ENCODE results near the gene CFAP100. TPM values are rescaled to one million over a fixed set of nuclear protein-coding genes. Genes with fewer than 3 reads are reported as not detected.

CFAP100 gene
- not detected in 2 replicates for total RNA-seq (2014; rRNA removed; shearing (Covaris generic))

- no peak for DNase-seq (ENCODE audit: low read depth)
Observed at GRCh38 chr3:126394179-126394976, at the start of gene CFAP100. TSS of gene CFAP100 (plus strand) at chr3:126394909. CDS start at chr3:126396001, 1,092 bp downstream.

- no peak for DNase-seq (ENCODE audit: low read depth)
Observed at GRCh38 chr3:126345231-126345630, 49.5 kb upstream of the CFAP100 start.

- DNase-seq (ENCODE audit: low read depth): no peak
Observed at GRCh38 chr3:126345641-126346460, 48.9 kb upstream of the CFAP100 start.

GRCh38 chr3:126346466-126346865 lies 48.2 kb upstream of the CFAP100 start:
- no peak for DNase-seq (ENCODE audit: low read depth)

GRCh38 chr3:126347543-126348161 lies 47.1 kb upstream of the CFAP100 start:
- no peak for DNase-seq (ENCODE audit: low read depth)

- DNase-seq (ENCODE audit: low read depth): no peak
Observed at GRCh38 chr3:126348308-126348920, 46.3 kb upstream of the CFAP100 start.

GRCh38 chr3:126349071-126349470 lies 45.6 kb upstream of the CFAP100 start:
- no peak for DNase-seq (ENCODE audit: low read depth)

- DNase-seq (ENCODE audit: low read depth): no peak
Observed at GRCh38 chr3:126349611-126350501, 44.9 kb upstream of the CFAP100 start.

- DNase-seq (ENCODE audit: low read depth): no peak
Observed at GRCh38 chr3:126350502-126351085, 44.1 kb upstream of the CFAP100 start.

- no peak for DNase-seq (ENCODE audit: low read depth)
Observed at GRCh38 chr3:126351086-126351770, 43.5 kb upstream of the CFAP100 start.

- DNase-seq (ENCODE audit: low read depth): no peak
Observed at GRCh38 chr3:126351771-126352475, 42.8 kb upstream of the CFAP100 start.

GRCh38 chr3:126352476-126353454 lies 41.9 kb upstream of the CFAP100 start:
- DNase-seq (ENCODE audit: low read depth): no peak

GRCh38 chr3:126353694-126354321 lies 40.9 kb upstream of the CFAP100 start:
- no peak for DNase-seq (ENCODE audit: low read depth)

GRCh38 chr3:126354776-126355175 lies 39.9 kb upstream of the CFAP100 start:
- no peak for DNase-seq (ENCODE audit: low read depth)

GRCh38 chr3:126355251-126355650 lies 39.5 kb upstream of the CFAP100 start:
- no peak for DNase-seq (ENCODE audit: low read depth)

GRCh38 chr3:126355777-126356372 lies 38.8 kb upstream of the CFAP100 start:
- peak; percentile 69 for DNase-seq (ENCODE audit: low read depth)

Measured in RPMI7951 (cell line).